ENCODE data around the gene RASA3.
"Not testable (repeated sequence)": the region's sequence is repeated elsewhere in the genome, so short reads cannot be mapped to it uniquely, and the experiment has no call there.

DNA sequence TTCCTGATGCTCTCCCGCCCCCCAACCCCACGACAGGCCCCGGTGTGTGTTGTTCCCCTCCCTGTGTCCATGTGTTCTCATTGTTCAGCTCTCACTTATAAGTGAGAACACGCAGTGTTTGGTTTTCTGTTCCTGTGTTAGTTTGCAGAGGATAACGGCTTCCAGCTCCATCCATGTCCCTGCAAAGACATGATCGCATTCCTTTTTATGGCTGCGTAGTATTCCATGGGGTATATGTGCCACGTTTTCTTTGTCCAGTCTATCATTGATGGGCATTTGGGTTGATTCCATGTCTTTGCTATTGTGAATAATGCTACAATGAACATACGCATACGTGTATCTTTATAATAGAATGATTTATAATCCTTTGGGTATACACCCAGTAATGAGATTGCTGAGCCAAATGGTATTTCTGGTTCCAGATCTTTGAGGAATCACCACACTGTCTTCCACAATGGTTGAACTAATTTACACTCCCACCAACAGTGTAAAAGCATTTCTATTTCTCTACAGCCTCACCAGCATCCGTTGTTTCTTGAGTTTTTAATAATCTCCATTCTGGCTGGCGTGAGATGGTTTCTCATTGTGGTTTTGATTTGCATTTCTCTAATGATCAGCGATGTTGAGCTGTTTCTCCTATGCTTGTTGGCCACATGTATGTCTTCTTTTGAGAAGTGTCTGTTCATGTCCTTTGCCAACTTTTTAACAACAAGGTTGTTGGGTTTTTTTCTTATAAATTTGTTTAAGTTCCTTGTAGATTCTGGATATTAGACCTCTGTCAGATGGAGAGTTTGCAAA is 26.6 kb upstream of the RASA3 start:
- not testable (repeated sequence) for TF ChIP-seq EZH2 (IDR thresholded peaks at IDR 0.05; ENCODE audit: low read length, unreplicated experiment)
- TF ChIP-seq, protein P1, sequence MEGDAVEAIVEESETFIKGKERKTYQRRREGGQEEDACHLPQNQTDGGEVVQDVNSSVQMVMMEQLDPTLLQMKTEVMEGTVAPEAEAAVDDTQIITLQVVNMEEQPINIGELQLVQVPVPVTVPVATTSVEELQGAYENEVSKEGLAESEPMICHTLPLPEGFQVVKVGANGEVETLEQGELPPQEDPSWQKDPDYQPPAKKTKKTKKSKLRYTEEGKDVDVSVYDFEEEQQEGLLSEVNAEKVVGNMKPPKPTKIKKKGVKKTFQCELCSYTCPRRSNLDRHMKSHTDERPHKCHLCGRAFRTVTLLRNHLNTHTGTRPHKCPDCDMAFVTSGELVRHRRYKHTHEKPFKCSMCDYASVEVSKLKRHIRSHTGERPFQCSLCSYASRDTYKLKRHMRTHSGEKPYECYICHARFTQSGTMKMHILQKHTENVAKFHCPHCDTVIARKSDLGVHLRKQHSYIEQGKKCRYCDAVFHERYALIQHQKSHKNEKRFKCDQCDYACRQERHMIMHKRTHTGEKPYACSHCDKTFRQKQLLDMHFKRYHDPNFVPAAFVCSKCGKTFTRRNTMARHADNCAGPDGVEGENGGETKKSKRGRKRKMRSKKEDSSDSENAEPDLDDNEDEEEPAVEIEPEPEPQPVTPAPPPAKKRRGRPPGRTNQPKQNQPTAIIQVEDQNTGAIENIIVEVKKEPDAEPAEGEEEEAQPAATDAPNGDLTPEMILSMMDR (conservative IDR thresholded peaks at IDR 0.05; ENCODE audit: low read depth, low read length) = not testable (repeated sequence)
